IPS-18c (cell line): Measurements from ENCODE around the gene ITGA5.
"Not testable (repeated sequence)": the region's sequence is repeated elsewhere in the genome, so short reads cannot be mapped to it uniquely, and the experiment has no call there.

Source experiments
- H3K4me3 ChIP-seq: 2 replicates; pipeline ENCODE4 v1.7.0; 2013; ENCODE audit warnings: low read depth, mild to moderate bottlenecking, low read length, moderate library complexity; ENCODE audit not compliant: insufficient read depth
- H3K9me3 ChIP-seq: one replicate; pipeline ENCODE4 v1.6.1; 2013; ENCODE audit warnings: mild to moderate bottlenecking, low read length, moderate library complexity; ENCODE audit not compliant: control insufficient read depth, insufficient read depth

The ITGA5 gene

GRCh38 chr12:54354271-54354670, 64.8 kb downstream of the ITGA5 start:
- H3K9me3 ChIP-seq, H3K4me3 ChIP-seq: not testable (repeated sequence)

DNA sequence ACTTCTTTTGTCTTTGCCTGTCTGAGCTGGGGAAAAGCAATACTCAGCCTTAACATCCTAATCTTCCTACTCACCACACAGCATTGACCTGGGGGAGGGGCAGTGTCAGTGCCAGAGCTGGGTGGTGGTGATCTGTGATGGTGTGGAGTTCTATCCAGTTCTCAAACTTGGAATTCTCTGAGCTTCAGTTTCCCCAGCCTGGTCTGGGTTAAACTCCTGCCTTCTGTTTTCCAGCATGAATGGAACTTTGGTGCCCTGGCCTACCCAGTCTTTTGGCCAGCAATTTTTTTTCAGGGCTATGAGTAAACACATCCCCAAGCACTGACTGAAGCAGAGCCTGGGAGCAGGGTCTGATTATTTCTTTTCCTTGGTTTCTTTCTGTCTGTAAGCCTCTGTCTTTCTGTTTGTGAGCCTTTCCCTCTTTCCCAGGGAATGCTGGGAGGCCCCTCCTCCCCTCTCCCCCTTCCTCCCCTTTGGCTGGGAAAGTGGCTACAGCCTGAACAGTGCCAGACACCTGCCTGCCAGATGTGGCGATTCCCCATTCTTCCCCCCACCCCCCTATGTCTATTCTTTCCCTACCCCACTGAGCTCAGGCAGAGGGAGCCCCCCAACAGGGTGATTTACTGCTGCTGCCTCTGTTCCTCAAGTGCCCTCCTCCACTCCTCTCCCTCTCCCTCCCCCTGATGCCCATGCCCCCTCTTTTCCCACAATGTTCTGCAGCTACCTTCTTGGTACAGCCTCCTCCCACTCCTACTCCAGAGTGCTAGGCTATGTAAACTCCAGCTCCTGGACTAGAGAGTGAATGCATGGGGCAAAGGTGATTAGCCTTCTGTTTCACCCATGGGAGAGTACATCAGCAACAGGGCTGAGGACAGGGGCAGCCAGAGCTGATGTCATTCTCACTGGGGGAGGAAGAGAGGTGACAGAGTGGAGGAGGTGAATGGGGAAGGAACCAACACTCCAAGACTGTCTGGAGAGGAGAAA, 65.9 kb downstream of the ITGA5 start:
- Histone ChIP-seq H3K4me3 (peak overlapping the region; percentile 52; the same call in 1 of the 2 replicates), H3K9me3 (no peaks in the 10 kb centered on the region)

DNA sequence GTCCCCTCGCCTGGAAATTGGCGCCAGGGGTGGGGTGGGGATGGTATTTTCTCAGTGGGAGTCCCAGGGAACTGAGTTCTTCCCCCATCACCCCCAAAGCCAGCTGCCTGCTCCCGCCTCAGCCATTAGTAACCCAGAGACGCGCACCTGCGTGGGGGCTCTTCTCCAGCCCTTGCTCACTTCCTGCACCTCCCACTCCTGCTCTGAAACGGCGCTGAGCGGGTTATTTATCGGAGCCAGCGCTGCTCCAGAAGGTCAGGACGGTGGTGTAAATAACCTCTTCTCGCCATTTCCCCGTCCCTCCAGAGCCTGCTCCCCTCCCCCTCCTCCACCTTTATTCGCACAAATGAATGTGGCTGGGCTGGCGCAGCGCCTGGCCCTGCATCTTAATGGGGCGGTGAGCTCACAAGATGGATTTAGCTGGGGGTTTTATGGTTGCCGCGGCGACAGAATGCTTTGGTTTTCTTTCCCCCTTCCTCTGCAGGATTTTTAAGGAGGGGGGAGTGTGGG, 67.0 kb downstream of the ITGA5 start:
- H3K4me3 ChIP-seq = peak overlapping the region; percentile 52

DNA sequence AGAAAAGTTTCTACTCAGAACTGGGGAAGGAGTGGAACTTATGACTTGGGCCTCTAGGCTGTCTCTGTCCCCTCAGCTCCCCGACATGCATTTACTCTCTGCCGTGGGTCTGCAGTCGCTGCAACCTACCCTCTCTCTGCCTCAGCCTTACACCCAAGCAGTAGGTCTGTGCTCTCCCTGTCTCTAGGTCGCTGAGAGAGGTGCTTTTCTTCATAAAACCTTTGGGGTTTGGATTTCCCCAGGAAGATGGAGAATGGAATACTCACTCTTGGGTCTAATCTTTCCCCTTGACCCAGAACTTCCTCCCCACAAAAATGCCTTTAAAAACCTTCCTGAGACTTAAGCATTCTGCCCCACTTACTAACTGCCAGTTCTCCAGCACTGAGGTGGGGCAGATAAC, 67.7 kb downstream of the ITGA5 start:
- no peak overlapping the region; the same call in 1 of the 2 replicates for H3K4me3 ChIP-seq
- H3K9me3 ChIP-seq = no peaks in the 10 kb centered on the region

More for the DNA sequence above, 67.0 kb downstream of the ITGA5 start:
- no peaks in the 10 kb centered on the region for H3K9me3 ChIP-seq

DNA sequence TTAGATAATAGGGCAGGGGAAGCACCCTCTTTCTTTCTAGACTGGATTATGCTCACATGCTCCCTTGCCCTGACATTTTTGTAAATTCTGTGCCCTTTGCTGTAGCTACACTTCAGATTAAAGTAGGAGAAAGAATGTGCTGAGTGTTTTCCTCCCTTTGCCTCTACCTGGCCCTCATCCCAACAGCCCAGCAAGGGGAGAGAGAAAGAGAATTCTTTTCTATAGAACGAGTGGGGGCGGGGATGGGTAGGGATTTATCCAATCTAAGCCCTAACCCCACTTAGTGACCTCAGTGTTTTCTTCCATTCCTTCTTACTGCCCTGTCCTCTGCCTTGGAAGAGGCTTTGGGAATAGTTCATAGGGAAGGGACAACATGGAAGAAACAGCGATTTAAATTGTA, 68.3 kb downstream of the ITGA5 start:
- Histone ChIP-seq H3K4me3 (no peak overlapping the region), H3K9me3 (no peaks in the 10 kb centered on the region)

DNA sequence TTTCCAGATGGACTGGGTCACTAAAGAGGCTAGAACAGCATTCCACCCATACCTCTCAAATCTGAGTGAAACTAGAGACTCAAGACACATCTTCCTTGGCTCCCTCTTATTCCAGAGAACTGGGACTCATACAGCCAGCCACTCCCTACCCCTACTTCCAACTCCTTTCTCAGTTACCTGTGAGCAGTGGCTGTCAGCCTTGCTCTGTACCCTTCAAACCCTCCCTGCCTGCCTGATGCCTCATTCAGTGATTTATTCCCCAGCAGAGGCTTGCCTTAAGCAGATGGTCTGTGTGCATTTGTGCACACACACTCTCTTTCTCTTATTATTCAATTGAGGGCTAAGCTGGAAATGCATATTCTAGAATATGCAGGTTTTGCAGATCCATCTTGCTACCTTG, 69.4 kb downstream of the ITGA5 start:
- H3K4me3 ChIP-seq = no peak overlapping the region
- no peaks in the 10 kb centered on the region for H3K9me3 ChIP-seq

DNA sequence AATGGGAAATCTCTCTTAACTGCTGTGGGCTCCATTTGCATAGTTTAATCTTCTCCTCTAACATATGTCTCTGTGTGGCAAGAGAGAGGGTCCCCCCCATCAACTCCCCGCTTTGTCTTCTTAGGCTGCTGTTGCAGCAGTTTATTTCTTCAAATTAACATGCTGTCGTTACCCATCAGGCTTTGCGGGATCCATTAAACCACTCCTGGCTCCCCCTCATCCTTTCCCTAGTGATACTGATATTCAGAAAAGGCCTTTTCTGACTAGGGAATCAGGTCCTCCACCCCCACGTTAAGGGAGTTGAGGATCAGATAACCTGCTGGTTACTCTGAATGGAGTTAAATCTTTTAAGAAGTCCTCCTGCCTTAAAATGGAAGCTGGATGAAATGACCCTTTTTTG, 70.0 kb downstream of the ITGA5 start:
- H3K9me3 ChIP-seq = no peaks in the 10 kb centered on the region
- H3K4me3 ChIP-seq = no peak overlapping the region
